Thyroid gland (tissue), 4 donors: ENCODE measurements around the gene SOWAHA. TPM values are rescaled to one million over a fixed set of nuclear protein-coding genes. Genes with fewer than 3 reads are reported as not detected.

Source experiments
- DNase-seq, 2 donors: peaks; one replicate each; pipeline ENCODE4 v3.0.0-alpha.2; 2019
- H3K27ac ChIP-seq, 3 donors: fragments of 200-600 bp; sonication (generic); 1 replicate in 2 of 3; 2 replicates in 1 of 3; pipeline ENCODE4 v1.5.1; 2016 to 2019; ENCODE audit warnings: mild to moderate bottlenecking in 1 of 3, moderate library complexity in 1 of 3
- H3K27me3 ChIP-seq: fragments of 200-600 bp; sonication (generic); one replicate; pipeline ENCODE4 v1.5.1; 2019
- H3K36me3 ChIP-seq, 2 donors: fragments of 200-600 bp; sonication (generic); one replicate each; pipeline ENCODE4 v1.5.1; 2016 to 2019
- H3K4me1 ChIP-seq, 2 donors: fragments of 200-600 bp; sonication (generic); one replicate each; pipeline ENCODE4 v1.5.1; 2017 to 2019
- H3K4me3 ChIP-seq, 3 donors: fragments of 200-600 bp; sonication (generic); replicated peaks in 1 of 3; 1 replicate in 2 of 3; 2 replicates in 1 of 3; pipeline ENCODE4 v1.5.1; 2016; ENCODE audit warnings: mild to moderate bottlenecking in 1 of 3
- H3K9me3 ChIP-seq: fragments of 200-600 bp; sonication (generic); one replicate; pipeline ENCODE4 v1.5.1; 2017
- CTCF ChIP-seq, 6 experiments: fragments of 200-600 bp in 3 of 6; fragments of 450-650 bp in 3 of 6; sonication (generic) in 3 of 6; IDR thresholded peaks; one replicate each; pipeline ENCODE4 v1.5.1; 2016 to 2019; ENCODE audit warnings: antibody characterized with exemption in 6 of 6, mild to moderate bottlenecking in 2 of 6, inconsistent platforms in 1 of 6, moderate library complexity in 1 of 6
- POLR2A ChIP-seq, 2 donors: fragments of 450-650 bp; IDR thresholded peaks; one replicate each; pipeline ENCODE4 v1.6.1; 2017; ENCODE audit warnings: antibody characterized with exemption in 2 of 2, mild to moderate bottlenecking in 2 of 2, moderate library complexity in 1 of 2
- WGBS, 2 donors: methylation state at CpG; one replicate each; pipeline ENCODE4 v1.1.5; 2017; 5-methylcytosine and 5-hydroxymethylcytosine counted together
- intact Hi-C: fragments of 100-400 bp; cut with DNase I; formaldehyde crosslinking; loops from one replicate; pipeline ENCODE4 v1.15.1; 2023
- total RNA-seq, 4 donors: library from RNA; depleted of rRNA; stranded (reverse); fragments of >200 nt; gene quantifications; one replicate each; pipeline ENCODE4 v1.2.3, GENCODE V29; 2016

The SOWAHA gene
- total RNA-seq, 4 donors from 2014 or later = 3.7 to 9.3 (median 4.6) TPM

GRCh38 chr5:132832612-132833011, 19.5 kb downstream of the SOWAHA start:
- no peak for TF ChIP-seq POLR2A (IDR thresholded peaks at IDR 0.05)
- no peak for TF ChIP-seq CTCF (IDR thresholded peaks at IDR 0.05)
- Histone ChIP-seq H3K27ac (no peak overlapping the region), H3K36me3 (no peaks in the 10 kb centered on the region), H3K4me3 (no peak overlapping the region), H3K27me3 (no peaks in the 10 kb centered on the region), H3K9me3 (no peaks in the 10 kb centered on the region), H3K4me1 (peaks cover 10 to 16% of the 10 kb centered on the region in 2 donors)
- 82 to 91% methylated on average over 5 of the region's 5 CpGs for WGBS, 2 donors
- intact Hi-C loops = no loop called here
- no peak for DNase-seq

- intact Hi-C loops = no loop called here
- Histone ChIP-seq H3K4me3 (no peak overlapping the region), H3K36me3 (no peaks in the 10 kb centered on the region), H3K9me3 (no peaks in the 10 kb centered on the region), H3K27me3 (no peaks in the 10 kb centered on the region), H3K4me1 (peaks cover 7 to 12% of the 10 kb centered on the region in 2 donors), H3K27ac (no peak overlapping the region)
- DNase-seq = no peak
- no peak for TF ChIP-seq POLR2A (IDR thresholded peaks at IDR 0.05)
- 95 to 97% methylated on average over 3 of the region's 3 CpGs for WGBS, 2 donors
Measured at GRCh38 chr5:132834057-132834456, 21.0 kb downstream of the SOWAHA start.

- intact Hi-C loops = no loop called here
- WGBS, 2 donors = 96 to 100% methylated on average over 1 of the region's 1 CpG
- no peak for TF ChIP-seq CTCF (IDR thresholded peaks at IDR 0.05)
- no peak for TF ChIP-seq POLR2A (IDR thresholded peaks at IDR 0.05)
Measured at GRCh38 chr5:132836852-132837251, 23.8 kb downstream of the SOWAHA start.

GRCh38 chr5:132837868-132838267, 24.8 kb downstream of the SOWAHA start:
- no peaks in the 10 kb centered on the region for H3K36me3 ChIP-seq
- H3K27me3 ChIP-seq = no peaks in the 10 kb centered on the region
- H3K27ac ChIP-seq = no peak overlapping the region
- intact Hi-C loops = no loop called here
- TF ChIP-seq CTCF (IDR thresholded peaks at IDR 0.05) = no peak
- TF ChIP-seq POLR2A (IDR thresholded peaks at IDR 0.05) = no peak
- no peaks in the 10 kb centered on the region for H3K9me3 ChIP-seq
- 70 to 77% methylated on average over 2 of the region's 2 CpGs for WGBS, 2 donors
- DNase-seq = no peak
- no peak overlapping the region for H3K4me3 ChIP-seq
- H3K4me1 ChIP-seq = no peaks in the 10 kb centered on the region

More at GRCh38 chr5:132836852-132837251, 23.8 kb downstream of the SOWAHA start:
- no peaks in the 10 kb centered on the region for H3K36me3 ChIP-seq
- no peaks in the 10 kb centered on the region for H3K9me3 ChIP-seq
- no peaks in the 10 kb centered on the region for H3K4me1 ChIP-seq
- H3K27me3 ChIP-seq = no peaks in the 10 kb centered on the region
- H3K4me3 ChIP-seq = no peak overlapping the region
- H3K27ac ChIP-seq = no peak overlapping the region
- no peak for DNase-seq

GRCh38 chr5:132838516-132839282, 25.6 kb downstream of the SOWAHA start:
- Histone ChIP-seq H3K9me3 (no peaks in the 10 kb centered on the region), H3K27ac (peak overlapping the region in 2 of 3 donors; percentile 31 to 65), H3K4me1 (no peaks in the 10 kb centered on the region), H3K4me3 (no peak overlapping the region), H3K36me3 (no peaks in the 10 kb centered on the region), H3K27me3 (no peaks in the 10 kb centered on the region)
- intact Hi-C loops = no loop called here
- DNase-seq = no peak
- TF ChIP-seq POLR2A (IDR thresholded peaks at IDR 0.05) = no peak
- no peak for TF ChIP-seq CTCF (IDR thresholded peaks at IDR 0.05)
- WGBS, 2 donors = 77 to 82% methylated on average over 3 of the region's 3 CpGs
